ENCODE data around the gene RANBP3. TPM values are rescaled to one million over a fixed set of nuclear protein-coding genes. Genes with fewer than 3 reads are reported as not detected.

Gene RANBP3
- total RNA-seq, 3 donors from 2014 or later = 47.0 to 94.2 (median 60.5) TPM

DNA sequence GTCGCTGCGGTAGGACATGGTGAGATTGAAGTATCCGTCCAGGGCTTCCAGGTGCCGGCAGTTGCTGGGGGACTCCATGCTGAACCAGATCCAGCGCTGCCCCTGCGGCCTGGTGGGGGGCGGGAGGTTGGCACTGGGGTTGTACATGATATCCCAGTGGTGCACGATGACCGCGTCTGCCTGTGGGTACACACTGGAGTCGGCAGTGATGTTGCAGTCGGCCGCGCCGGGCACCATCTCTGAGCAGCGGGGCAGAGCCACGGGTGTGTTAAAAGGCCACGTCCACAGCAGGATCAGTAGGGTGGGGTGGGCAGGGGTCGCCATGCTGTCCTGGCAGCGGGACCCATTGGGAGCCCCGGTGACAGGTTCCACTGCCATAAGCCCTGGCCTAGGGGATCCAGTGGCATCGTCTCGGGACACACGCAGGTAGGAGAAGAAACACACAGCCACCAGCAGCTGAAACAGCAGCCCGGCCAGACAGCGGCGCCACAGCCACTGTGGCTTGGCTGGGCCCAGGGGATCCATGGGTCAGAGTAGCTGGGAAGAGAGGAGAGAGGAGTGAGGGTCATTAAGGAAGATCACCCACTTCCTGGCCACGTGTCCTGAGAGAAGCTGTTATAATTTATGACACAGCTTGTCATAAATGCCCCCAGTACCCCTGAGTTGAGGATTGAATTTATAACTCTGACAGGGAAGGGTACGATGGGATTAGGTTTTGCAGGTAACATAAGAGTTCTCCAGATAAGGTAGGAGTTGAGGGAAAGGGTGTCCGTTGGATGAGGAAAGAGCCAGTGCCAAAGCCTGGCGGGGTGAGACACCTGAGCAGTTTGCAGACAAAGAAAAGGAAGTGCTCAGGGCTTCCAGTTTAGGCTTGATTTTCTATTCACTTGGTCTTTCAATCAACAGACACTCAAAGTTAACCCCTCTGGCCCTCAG lies 110.5 kb downstream of the RANBP3 start:
- H3K36me3 ChIP-seq (ENCODE audit: low read depth) = no peaks in the 10 kb centered on the region
- no peaks in the 10 kb centered on the region for H3K9me3 ChIP-seq
- ATAC-seq = no peak
- DNase-seq = no peak
- no peak overlapping the region for H3K4me3 ChIP-seq
- no peaks in the 10 kb centered on the region for H3K4me1 ChIP-seq (ENCODE audit: low read depth)
- intact Hi-C loops (cut with DNase I, micrococcal nuclease) = no loop called here
- TF ChIP-seq CTCF (IDR thresholded peaks at IDR 0.05) = no peak

Other genes with a start within 250 kb of the RANBP3 start
- gene PRR22, start 193.4 kb downstream of the RANBP3 start, total RNA-seq = 1 to 10 TPM; 3.1 to 6.8 (median 4.1) TPM
- gene DUS3L, start 187.0 kb downstream of the RANBP3 start, total RNA-seq = 10 to 100 TPM; 33.3 to 36.9 (median 35.6) TPM
- gene NRTN, start 173.1 kb downstream of the RANBP3 start, total RNA-seq = 10 to 100 TPM in 1 of 3 donors, 1 to 10 TPM in 1, under 1 TPM in 1; 0.64 to 11.3 (median 1.4) TPM
- gene FUT6, start 138.4 kb downstream of the RANBP3 start, total RNA-seq = 10 to 100 TPM; 44.4 to 93.6 (median 82.3) TPM
- 100 to 1,000 TPM; 128 to 276 (median 215) TPM for gene FUT3, start 126.7 kb downstream of the RANBP3 start, total RNA-seq
- gene FUT5, start 107.6 kb downstream of the RANBP3 start, total RNA-seq = not detected
- gene NDUFA11, start 74.3 kb downstream of the RANBP3 start, total RNA-seq = 100 to 1,000 TPM; 178 to 213 (median 182) TPM
- 10 to 100 TPM in 1 of 3 donors, 1 to 10 TPM in 2; 5.6 to 10.0 (median 8.3) TPM for gene VMAC, start 73.3 kb downstream of the RANBP3 start, total RNA-seq
- 10 to 100 TPM in 2 of 3 donors, 1 to 10 TPM in 1; 9.5 to 20.2 (median 16.4) TPM for gene CAPS, start 63.9 kb downstream of the RANBP3 start, total RNA-seq
- 10 to 100 TPM in 1 of 3 donors, 1 to 10 TPM in 2; 5.6 to 14.6 (median 7.2) TPM for gene RFX2, start 132.4 kb upstream of the RANBP3 start, total RNA-seq
- gene ACSBG2, start 157.5 kb upstream of the RANBP3 start, total RNA-seq = not detected

Measured in mucosa of descending colon (tissue), 3 donors.